T-cell (primary cell): ENCODE measurements around the gene ABLIM1. TPM values are rescaled to one million over a fixed set of nuclear protein-coding genes. Genes with fewer than 3 reads are reported as not detected.

Experiments
- ATAC-seq, 4 experiments: fragments of 200-7000 bp in 3 of 4; fragments of 150-1000 bp in 1 of 4; cut with Tn5 transposase; replicated peaks in 1 of 4; 1 replicate in 3 of 4; 2 replicates in 1 of 4; pipeline ENCODE4 v1.10.0; 2021; ENCODE audit warnings: moderate library complexity in 3 of 4, mild to moderate bottlenecking in 2 of 4, moderate number of reproducible peaks in 1 of 4
- CTCF ChIA-PET, 2 donors: fragments of 300-600 bp; sonication (Branson Sonifier 250); formaldehyde crosslinking; loops; one replicate each; lab custom pipeline; 2022; ENCODE audit warnings: antibody characterized with exemption in 2 of 2; lab: Charles Lee
- POLR2A ChIA-PET, 2 donors: fragments of 300-600 bp; sonication (Branson Sonifier 250); formaldehyde crosslinking; loops; one replicate each; lab custom pipeline; 2022; ENCODE audit warnings: antibody characterized with exemption in 2 of 2; lab: Charles Lee
- DNase-seq, 35 experiments: peaks; one replicate each; pipeline versions ENCODE4 v3.0.0 to v3.0.0-alpha.2; 2013 to 2023
- H3K27ac ChIP-seq: one replicate; pipeline ENCODE4 v1.5.1; 2013; ENCODE audit warnings: low read length
- H3K27me3 ChIP-seq, 2 experiments: replicated peaks in 1 of 2; 1 replicate in 1 of 2; 2 replicates in 1 of 2; pipeline versions ENCODE4 v1.6.1 to v1.7.0; 2013; ENCODE audit warnings: low read length in 1 of 2, mixed read lengths in 1 of 2; ENCODE audit not compliant: control insufficient read depth in 2 of 2, insufficient read depth in 2 of 2; ENCODE audit errors: extremely low read depth in 1 of 2
- H3K36me3 ChIP-seq, 2 donors: 1 replicate in 1 of 2; 2 replicates in 1 of 2; pipeline versions ENCODE4 v1.6.1 to v1.7.0; 2013; ENCODE audit warnings: low read length in 1 of 2; ENCODE audit not compliant: control insufficient read depth in 2 of 2, insufficient read depth in 1 of 2; ENCODE audit errors: extremely low read depth in 1 of 2
- H3K4me1 ChIP-seq, 2 experiments: 1 replicate in 1 of 2; 2 replicates in 1 of 2; pipeline versions ENCODE4 v1.6.1 to v1.7.0; 2013; ENCODE audit warnings: low read length in 2 of 2, mixed read lengths in 1 of 2; ENCODE audit not compliant: insufficient read depth in 2 of 2, control insufficient read depth in 1 of 2; ENCODE audit errors: extremely low read depth in 1 of 2
- H3K4me3 ChIP-seq, 2 donors: 1 replicate in 1 of 2; 2 replicates in 1 of 2; pipeline versions ENCODE4 v1.5.1 to v1.7.0; 2013; ENCODE audit warnings: mild to moderate bottlenecking in 2 of 2, low read length in 1 of 2, moderate library complexity in 1 of 2; ENCODE audit not compliant: control insufficient read depth in 1 of 2; ENCODE audit errors: extremely low read depth in 1 of 2
- H3K9me3 ChIP-seq: 2 replicates; pipeline ENCODE4 v1.7.0; 2013
- H3K27ac Mint-ChIP-seq, 2 donors: one replicate each; pipeline ENCODE4 v1.8.0; 2020 to 2021; ENCODE audit warnings: mild to moderate bottlenecking in 2 of 2, mixed read lengths in 2 of 2
- H3K27me3 Mint-ChIP-seq, 2 donors: one replicate each; pipeline ENCODE4 v1.8.0; 2021 to 2022; ENCODE audit warnings: mixed read lengths in 2 of 2
- H3K36me3 Mint-ChIP-seq: one replicate; pipeline ENCODE4 v1.8.0; 2021; ENCODE audit warnings: mixed read lengths
- H3K4me1 Mint-ChIP-seq, 3 donors: one replicate each; pipeline ENCODE4 v1.8.0; 2020 to 2022; ENCODE audit warnings: mixed read lengths in 3 of 3, mild to moderate bottlenecking in 1 of 3
- H3K4me3 Mint-ChIP-seq, 3 donors: one replicate each; pipeline ENCODE4 v1.8.0; 2020 to 2022; ENCODE audit warnings: mild to moderate bottlenecking in 3 of 3, mixed read lengths in 3 of 3, moderate library complexity in 3 of 3
- H3K9me3 Mint-ChIP-seq, 3 donors: one replicate each; pipeline ENCODE4 v1.8.0; 2020 to 2022; ENCODE audit warnings: mixed read lengths in 3 of 3
- WGBS: methylation state at CpG from one replicate; pipeline ENCODE4 v1.1.5; 2013; ENCODE audit warnings: missing lambda C conversion rate; ENCODE audit not compliant: insufficient coverage; 5-methylcytosine and 5-hydroxymethylcytosine counted together
- total RNA-seq, 35 experiments: library from RNA in 6 of 35; stranded (reverse) in 6 of 35; fragments of 120-200 nt in 1 of 35; gene quantifications; one replicate each; pipeline versions ENCODE4 v1.2.1 to v1.2.4 and lab custom pipeline; 2013 to 2026

ABLIM1 gene
- total RNA-seq, 5 donors from 2014 or later (not counting 1 experiment from before 2014, with no cell fraction given), result 212 to 311 (median 266) TPM

- no peak for ATAC-seq
- ChIA-PET POLR2A (interaction anchor here (0.5 to 2.3 kb wide), 10 partner anchors 8 to 93 kb away, joined by 3 to 10 read pairs (median 4); no protein-coding TSS in a partner anchor), CTCF (interaction anchor here (0.6 to 2.3 kb wide), 10 partner anchors 9 to 46 kb away, joined by 3 to 12 read pairs (median 4); no protein-coding TSS in a partner anchor)
- no peaks in the 10 kb centered on the region for H3K9me3 Mint-ChIP-seq
- no peak overlapping the region for H3K27ac ChIP-seq
- peak overlapping the region in 1 of 2 donors; percentile 29 for H3K4me3 ChIP-seq
- 66% methylated on average over 3 of the region's 6 CpGs for WGBS
- H3K4me3 Mint-ChIP-seq, result peak overlapping the region in 2 of 3 donors; percentile 13 to 94
- peaks cover 0 to 19% of the 10 kb centered on the region in 2 donors for H3K36me3 ChIP-seq
- peaks cover 59% of the 10 kb centered on the region for H3K36me3 Mint-ChIP-seq
- peaks cover 76 to 85% of the 10 kb centered on the region in 2 experiments for H3K4me1 ChIP-seq
- peaks cover 95 to 99% (median 97%) of the 10 kb centered on the region in 3 donors for H3K4me1 Mint-ChIP-seq
- no peak for DNase-seq
- H3K9me3 ChIP-seq, result no peaks in the 10 kb centered on the region
- no peaks in the 10 kb centered on the region for H3K27me3 Mint-ChIP-seq
- no peaks in the 10 kb centered on the region for H3K27me3 ChIP-seq
- peak overlapping the region; percentile 79 to 95 for H3K27ac Mint-ChIP-seq
These were observed 142.7 kb downstream of the ABLIM1 start for GRCh38 chr10:114515298-114515914.

GRCh38 chr10:114513381-114513792, 144.7 kb downstream of the ABLIM1 start:
- H3K4me3 ChIP-seq, result peak overlapping the region in 1 of 2 donors; percentile 16
- H3K27ac ChIP-seq, result peak overlapping the region; percentile 57
- H3K9me3 Mint-ChIP-seq, result no peaks in the 10 kb centered on the region
- DNase-seq (no peak), ATAC-seq (peak; percentile 41 to 69 (median 56))
- CTCF ChIA-PET, result interaction anchor here (0.6 to 1.6 kb wide), 7 partner anchors 10 to 42 kb away, joined by 3 to 10 read pairs (median 5); no protein-coding TSS in a partner anchor
- H3K36me3 ChIP-seq, result peaks cover 0 to 14% of the 10 kb centered on the region in 2 donors
- H3K27me3 ChIP-seq, result no peaks in the 10 kb centered on the region
- peaks cover 92 to 97% (median 94%) of the 10 kb centered on the region in 3 donors for H3K4me1 Mint-ChIP-seq
- no peaks in the 10 kb centered on the region for H3K9me3 ChIP-seq
- peaks cover 60% of the 10 kb centered on the region for H3K36me3 Mint-ChIP-seq
- POLR2A ChIA-PET, result interaction anchor here (0.6 to 1.3 kb wide), 4 partner anchors 13 to 26 kb away, joined by 3 to 5 read pairs (median 4); no protein-coding TSS in a partner anchor
- 27% methylated on average over 2 of the region's 5 CpGs for WGBS
- peak overlapping the region; percentile 71 to 94 (median 72) for H3K4me3 Mint-ChIP-seq
- H3K27me3 Mint-ChIP-seq, result no peaks in the 10 kb centered on the region
- peaks cover 69 to 75% of the 10 kb centered on the region in 2 experiments for H3K4me1 ChIP-seq
- H3K27ac Mint-ChIP-seq, result peak overlapping the region; percentile 93 to 95

GRCh38 chr10:114511881-114512280, 146.2 kb downstream of the ABLIM1 start:
- peak overlapping the region; percentile 93 to 95 for H3K27ac Mint-ChIP-seq
- peak overlapping the region in 1 of 2 donors; percentile 19 for H3K4me3 ChIP-seq
- H3K27ac ChIP-seq, result no peak overlapping the region
- no peaks in the 10 kb centered on the region for H3K9me3 ChIP-seq
- H3K4me1 ChIP-seq, result peaks cover 68 to 70% of the 10 kb centered on the region in 2 experiments
- DNase-seq (no peak), ATAC-seq (no peak)
- H3K36me3 ChIP-seq, result peaks cover 0 to 14% of the 10 kb centered on the region in 2 donors
- H3K36me3 Mint-ChIP-seq, result peaks cover 53% of the 10 kb centered on the region
- WGBS, result 67% methylated on average over 4 of the region's 5 CpGs
- peaks cover 92 to 95% (median 94%) of the 10 kb centered on the region in 3 donors for H3K4me1 Mint-ChIP-seq
- no peaks in the 10 kb centered on the region for H3K9me3 Mint-ChIP-seq
- no peaks in the 10 kb centered on the region for H3K27me3 ChIP-seq
- ChIA-PET CTCF (no interaction called here), POLR2A (no interaction called here)
- H3K4me3 Mint-ChIP-seq, result peak overlapping the region; percentile 62 to 94 (median 71)
- no peaks in the 10 kb centered on the region for H3K27me3 Mint-ChIP-seq

- no peak overlapping the region for H3K4me3 ChIP-seq
- Mint-ChIP-seq H3K27me3 (no peaks in the 10 kb centered on the region), H3K9me3 (no peaks in the 10 kb centered on the region), H3K4me1 (peaks cover 92 to 95% (median 93%) of the 10 kb centered on the region in 3 donors), H3K27ac (no peak overlapping the region), H3K4me3 (peak overlapping the region in 1 of 3 donors; percentile 61), H3K36me3 (peaks cover 65% of the 10 kb centered on the region)
- H3K9me3 ChIP-seq, result no peaks in the 10 kb centered on the region
- DNase-seq (no peak), ATAC-seq (no peak)
- H3K27me3 ChIP-seq, result no peaks in the 10 kb centered on the region
- no peak overlapping the region for H3K27ac ChIP-seq
- WGBS, result 88% methylated on average over 1 of the region's 3 CpGs
- H3K4me1 ChIP-seq, result peaks cover 48 to 59% of the 10 kb centered on the region in 2 experiments
- CTCF ChIA-PET, result interaction anchor here in 1 of 2 donors (1.3 kb wide), 1 partner anchor 10 kb away, joined by 3 read pairs; no protein-coding TSS in a partner anchor
- POLR2A ChIA-PET, result no interaction called here
- H3K36me3 ChIP-seq, result peaks cover 0 to 20% of the 10 kb centered on the region in 2 donors
These were observed 149.7 kb downstream of the ABLIM1 start for GRCh38 chr10:114508376-114508775.

- peak overlapping the region in 1 of 3 donors; percentile 56 for H3K4me3 Mint-ChIP-seq
- H3K27me3 ChIP-seq, result no peaks in the 10 kb centered on the region
- H3K27me3 Mint-ChIP-seq, result no peaks in the 10 kb centered on the region
- H3K27ac Mint-ChIP-seq, result peak overlapping the region in 1 of 2 donors; percentile 84
- H3K9me3 Mint-ChIP-seq, result no peaks in the 10 kb centered on the region
- no peak overlapping the region for H3K4me3 ChIP-seq
- ChIA-PET POLR2A (no interaction called here), CTCF (no interaction called here)
- peaks cover 52 to 57% of the 10 kb centered on the region in 2 experiments for H3K4me1 ChIP-seq
- peaks cover 92 to 95% (median 92%) of the 10 kb centered on the region in 3 donors for H3K4me1 Mint-ChIP-seq
- no peak overlapping the region for H3K27ac ChIP-seq
- H3K36me3 ChIP-seq, result peaks cover 0 to 20% of the 10 kb centered on the region in 2 donors
- H3K36me3 Mint-ChIP-seq, result peaks cover 59% of the 10 kb centered on the region
- no peaks in the 10 kb centered on the region for H3K9me3 ChIP-seq
- WGBS, result no CpG with 5 or more reads among the region's 4 CpGs
- DNase-seq, result no peak
- ATAC-seq, result peak in 2 of 4 experiments; percentile 12 to 30
These were observed 150.6 kb downstream of the ABLIM1 start for GRCh38 chr10:114507449-114507848.

- Mint-ChIP-seq H3K9me3 (no peaks in the 10 kb centered on the region), H3K27ac (peak overlapping the region; percentile 62 to 84), H3K36me3 (peaks cover 57% of the 10 kb centered on the region), H3K27me3 (no peaks in the 10 kb centered on the region), H3K4me1 (peaks cover 91 to 94% (median 92%) of the 10 kb centered on the region in 3 donors), H3K4me3 (peak overlapping the region in 1 of 3 donors; percentile 56)
- Histone ChIP-seq H3K4me3 (no peak overlapping the region), H3K27ac (no peak overlapping the region), H3K4me1 (peaks cover 49 to 57% of the 10 kb centered on the region in 2 experiments), H3K27me3 (no peaks in the 10 kb centered on the region), H3K36me3 (peaks cover 0 to 16% of the 10 kb centered on the region in 2 donors), H3K9me3 (no peaks in the 10 kb centered on the region)
- CTCF ChIA-PET, result interaction anchor here in 1 of 2 donors (0.5 kb wide), 1 partner anchor 9 kb away, joined by 3 read pairs; no protein-coding TSS in a partner anchor
- WGBS, result no CpG with 5 or more reads among the region's 3 CpGs
- ATAC-seq (no peak), DNase-seq (no peak)
- POLR2A ChIA-PET, result interaction anchor here in 1 of 2 donors (0.9 kb wide), 1 partner anchor 11 kb away, joined by 3 read pairs; no protein-coding TSS in a partner anchor
These were observed 151.1 kb downstream of the ABLIM1 start for GRCh38 chr10:114506871-114507385.
